Subcutaneous adipose tissue (tissue), 4 donors: ENCODE measurements around the gene SUN1. TPM values are rescaled to one million over a fixed set of nuclear protein-coding genes. Genes with fewer than 3 reads are reported as not detected.

Experiments used
- CTCF ChIP-seq: fragments of 450-650 bp; IDR thresholded peaks from one replicate; pipeline ENCODE4 v1.5.1; 2016; ENCODE audit warnings: low read depth, mild to moderate bottlenecking, control low read depth, antibody characterized with exemption, moderate library complexity
- total RNA-seq, 4 donors: library from RNA; depleted of rRNA; stranded (reverse); fragments of >200 nt; gene quantifications; one replicate each; pipeline ENCODE4 v1.1.0, GENCODE V29; 2016

SUN1 gene
- total RNA-seq, 4 donors from 2014 or later = 103 to 239 (median 166) TPM

DNA sequence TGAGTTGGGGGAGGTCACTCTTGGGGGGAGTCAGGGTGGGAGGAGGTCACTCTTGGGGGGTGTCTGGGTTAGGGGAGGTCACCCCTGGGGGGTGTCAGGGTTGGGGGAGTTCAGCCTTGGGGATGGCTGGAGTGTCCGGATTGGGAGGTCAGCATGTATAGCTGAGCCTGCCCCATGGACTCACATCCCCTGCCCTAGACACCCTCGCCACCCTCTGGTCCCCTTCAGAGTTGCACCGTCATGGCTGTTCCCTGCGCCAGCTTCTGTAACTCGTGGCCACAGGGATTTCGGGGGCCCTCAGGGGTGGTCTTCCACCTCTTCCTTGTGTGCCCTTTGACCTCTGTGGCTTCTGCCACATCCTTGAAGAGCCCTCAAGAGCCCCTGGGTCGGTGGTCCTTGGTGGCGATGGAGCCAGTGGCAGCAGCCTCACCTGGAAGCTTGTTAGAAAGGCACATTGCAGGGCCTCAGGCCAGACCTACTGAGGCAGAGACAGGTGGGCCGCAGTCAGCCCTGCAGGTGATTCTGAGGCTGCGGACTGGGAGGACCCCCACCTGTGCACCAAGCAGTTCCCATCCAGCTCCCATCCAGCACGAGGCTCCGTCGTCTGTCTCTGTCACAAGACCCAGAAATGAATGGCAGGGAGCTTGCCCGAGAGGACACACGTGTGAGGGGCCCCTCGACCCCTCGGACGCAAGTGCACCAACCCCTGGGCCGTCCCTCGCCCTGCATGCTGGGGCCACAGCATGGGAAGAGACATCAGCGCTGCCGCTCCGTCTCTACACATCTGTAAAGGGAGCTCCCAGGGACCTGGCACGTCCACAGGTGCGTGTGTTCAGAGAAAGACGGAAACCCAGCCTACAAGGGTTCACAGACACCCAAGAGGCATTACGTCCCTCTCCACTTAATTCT is 44.7 kb upstream of the SUN1 start:
- TF ChIP-seq CTCF = no peak

GRCh38 chr7:791519-791918 is 40.8 kb upstream of the SUN1 start:
- no peak for TF ChIP-seq CTCF

GRCh38 chr7:794207-794606 is 38.1 kb upstream of the SUN1 start:
- TF ChIP-seq CTCF = no peak

DNA sequence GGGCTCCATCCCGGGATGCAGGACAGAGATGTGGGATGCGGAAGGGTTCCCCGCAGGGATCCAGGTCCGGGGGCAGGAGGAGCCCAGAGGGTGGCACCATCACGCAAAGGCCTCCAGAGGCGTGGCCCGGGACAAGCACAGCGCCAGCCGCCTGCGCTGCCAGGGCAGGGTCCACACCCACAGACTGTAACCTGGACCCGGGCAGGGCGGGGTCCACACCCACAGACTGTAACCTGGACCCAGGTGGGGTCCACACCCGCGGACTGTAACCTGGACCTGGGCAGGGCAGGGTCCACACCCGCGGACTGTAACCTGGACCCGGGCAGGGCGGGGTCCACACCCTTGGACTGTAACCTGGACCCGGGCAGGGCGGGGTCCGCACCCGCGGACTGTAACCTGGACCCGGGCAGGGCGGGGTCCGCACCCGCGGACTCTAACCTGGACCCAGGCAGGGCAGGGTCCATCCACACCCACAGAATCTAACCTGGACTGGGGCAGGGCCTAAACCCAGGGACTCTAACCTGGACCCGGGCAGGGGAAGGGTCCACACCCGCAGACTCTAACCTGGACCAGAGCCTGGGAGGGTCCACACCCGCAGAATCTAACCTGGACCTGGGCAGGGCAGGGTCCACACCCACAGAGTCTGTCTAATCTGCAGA is 37.5 kb upstream of the SUN1 start:
- no peak for TF ChIP-seq CTCF

DNA sequence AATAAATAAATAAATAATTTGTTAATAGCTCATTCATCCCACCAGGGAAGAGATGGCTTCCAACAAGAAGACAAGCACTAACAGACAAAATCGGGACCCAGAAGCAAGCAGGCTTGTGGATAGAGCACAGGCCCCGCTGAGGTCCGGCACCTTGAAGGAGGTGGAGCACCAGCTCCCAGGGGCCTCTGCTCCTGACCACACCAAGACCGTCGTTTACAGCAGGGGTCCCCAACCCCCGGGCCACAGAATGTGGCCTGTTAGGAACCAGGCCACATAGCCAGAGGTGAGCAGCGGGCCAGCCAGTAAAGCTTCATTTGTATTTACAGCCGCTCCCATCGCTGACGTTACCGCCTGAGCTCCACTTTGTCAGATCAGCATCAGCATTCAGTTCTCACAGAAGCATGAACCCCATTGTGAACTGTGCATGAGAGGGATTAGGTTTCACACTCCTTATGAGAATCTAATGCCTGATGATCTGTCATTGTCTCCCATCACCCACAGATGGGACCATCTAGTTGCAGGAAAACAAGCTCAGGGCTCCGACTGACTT is 33.3 kb upstream of the SUN1 start:
- TF ChIP-seq CTCF = no peak

DNA sequence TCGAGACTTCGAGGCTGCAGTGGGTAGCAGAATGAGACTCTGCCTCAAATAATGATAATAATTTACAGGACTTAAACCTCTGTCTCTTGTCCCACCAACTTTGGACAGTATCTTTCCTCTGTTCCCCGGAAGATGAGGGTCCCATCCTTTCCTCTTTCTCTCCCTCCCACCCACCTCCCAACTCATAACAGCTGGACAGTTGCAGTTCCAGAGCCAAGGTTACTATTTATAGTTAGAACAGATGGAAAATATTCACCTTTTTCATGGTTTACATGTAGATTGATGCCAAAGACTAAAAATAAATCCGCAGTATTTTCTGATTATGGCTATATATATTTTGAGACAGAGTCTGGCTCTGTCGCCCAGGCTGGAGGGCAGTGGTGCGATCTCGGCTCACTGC is 31.6 kb upstream of the SUN1 start:
- TF ChIP-seq CTCF = no peak

DNA sequence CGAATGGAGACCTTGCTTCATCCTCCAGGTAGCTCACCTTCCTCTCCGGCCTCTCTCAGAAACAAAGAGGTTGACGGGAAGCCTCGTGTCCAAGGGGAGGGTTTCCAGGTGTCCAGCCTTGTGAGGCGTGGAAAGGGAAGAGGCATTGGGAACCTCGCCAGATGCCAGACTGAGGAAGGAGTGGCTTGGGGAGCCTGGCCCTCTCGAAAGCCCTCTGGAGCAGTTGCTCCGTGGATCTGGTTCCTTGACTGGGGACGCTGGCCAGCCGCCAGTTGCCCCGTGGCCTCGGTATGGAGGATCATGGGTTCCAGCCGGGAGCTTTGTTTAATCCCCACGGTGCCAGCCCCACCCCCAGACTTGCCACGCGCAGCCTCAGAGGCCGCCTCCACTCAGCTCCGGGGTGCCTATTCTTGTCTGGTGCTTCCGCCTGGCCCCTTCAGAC is 30.3 kb upstream of the SUN1 start:
- no peak for TF ChIP-seq CTCF
